ENCODE measurements around the gene HLA-A. TPM values are rescaled to one million over a fixed set of nuclear protein-coding genes. Genes with fewer than 3 reads are reported as not detected.
A peak's percentile ranks its signal among the peaks of the same experiment; 100 is the strongest.

The HLA-A gene
- total and polyA plus RNA-seq, 2 of the 13 experiments (the other 11 are each of a cell fraction or from before 2014, with no cell fraction given), result 345 to 527 TPM

GRCh38 chr6:29927275-29927569, 15.1 kb upstream of the HLA-A start (continued):
- TF ChIP-seq ZNF605 (CRISPR knock-in tag; IDR thresholded peaks at IDR 0.05), result peak; percentile 42; the same call in 1 of the 2 replicates
- no peak for TF ChIP-seq ZNF619 (CRISPR knock-in tag; IDR thresholded peaks at IDR 0.05)
- no peak for TF ChIP-seq CERS6 (CRISPR knock-in tag; IDR thresholded peaks at IDR 0.05)
- TF ChIP-seq TP53 (CRISPR knock-in tag; conservative IDR thresholded peaks at IDR 0.05), result no peak
- TF ChIP-seq ZNF772 (CRISPR knock-in tag; IDR thresholded peaks at IDR 0.05), result 0 out of 2 replicates have a peak, but pooled peaks have one; percentile 1
- TF ChIP-seq, protein P1, sequence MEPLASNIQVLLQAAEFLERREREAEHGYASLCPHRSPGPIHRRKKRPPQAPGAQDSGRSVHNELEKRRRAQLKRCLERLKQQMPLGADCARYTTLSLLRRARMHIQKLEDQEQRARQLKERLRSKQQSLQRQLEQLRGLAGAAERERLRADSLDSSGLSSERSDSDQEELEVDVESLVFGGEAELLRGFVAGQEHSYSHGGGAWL (CRISPR knock-in tag; IDR thresholded peaks at IDR 0.05), result 0 out of 2 replicates have a peak, but pooled peaks have one; percentile 6
- TF ChIP-seq PITX1 (CRISPR knock-in tag; IDR thresholded peaks at IDR 0.05), result 0 out of 2 replicates have a peak, but pooled peaks have one; percentile 33
- 0 out of 2 replicates have a peak, but pooled peaks have one; percentile 34 for TF ChIP-seq HDAC1 (CRISPR knock-in tag; IDR thresholded peaks at IDR 0.05)
- TF ChIP-seq, protein P2, sequence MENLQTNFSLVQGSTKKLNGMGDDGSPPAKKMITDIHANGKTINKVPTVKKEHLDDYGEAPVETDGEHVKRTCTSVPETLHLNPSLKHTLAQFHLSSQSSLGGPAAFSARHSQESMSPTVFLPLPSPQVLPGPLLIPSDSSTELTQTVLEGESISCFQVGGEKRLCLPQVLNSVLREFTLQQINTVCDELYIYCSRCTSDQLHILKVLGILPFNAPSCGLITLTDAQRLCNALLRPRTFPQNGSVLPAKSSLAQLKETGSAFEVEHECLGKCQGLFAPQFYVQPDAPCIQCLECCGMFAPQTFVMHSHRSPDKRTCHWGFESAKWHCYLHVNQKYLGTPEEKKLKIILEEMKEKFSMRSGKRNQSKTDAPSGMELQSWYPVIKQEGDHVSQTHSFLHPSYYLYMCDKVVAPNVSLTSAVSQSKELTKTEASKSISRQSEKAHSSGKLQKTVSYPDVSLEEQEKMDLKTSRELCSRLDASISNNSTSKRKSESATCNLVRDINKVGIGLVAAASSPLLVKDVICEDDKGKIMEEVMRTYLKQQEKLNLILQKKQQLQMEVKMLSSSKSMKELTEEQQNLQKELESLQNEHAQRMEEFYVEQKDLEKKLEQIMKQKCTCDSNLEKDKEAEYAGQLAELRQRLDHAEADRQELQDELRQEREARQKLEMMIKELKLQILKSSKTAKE (CRISPR knock-in tag; IDR thresholded peaks at IDR 0.05; ENCODE audit: borderline replicate concordance), result 0 out of 2 replicates have a peak, but pooled peaks have one; percentile 38
- peak; percentile 66 for TF ChIP-seq POLR2AphosphoS5 (IDR thresholded peaks at IDR 0.05; ENCODE audit: low read depth, low read length)
- TF ChIP-seq, protein P3, sequence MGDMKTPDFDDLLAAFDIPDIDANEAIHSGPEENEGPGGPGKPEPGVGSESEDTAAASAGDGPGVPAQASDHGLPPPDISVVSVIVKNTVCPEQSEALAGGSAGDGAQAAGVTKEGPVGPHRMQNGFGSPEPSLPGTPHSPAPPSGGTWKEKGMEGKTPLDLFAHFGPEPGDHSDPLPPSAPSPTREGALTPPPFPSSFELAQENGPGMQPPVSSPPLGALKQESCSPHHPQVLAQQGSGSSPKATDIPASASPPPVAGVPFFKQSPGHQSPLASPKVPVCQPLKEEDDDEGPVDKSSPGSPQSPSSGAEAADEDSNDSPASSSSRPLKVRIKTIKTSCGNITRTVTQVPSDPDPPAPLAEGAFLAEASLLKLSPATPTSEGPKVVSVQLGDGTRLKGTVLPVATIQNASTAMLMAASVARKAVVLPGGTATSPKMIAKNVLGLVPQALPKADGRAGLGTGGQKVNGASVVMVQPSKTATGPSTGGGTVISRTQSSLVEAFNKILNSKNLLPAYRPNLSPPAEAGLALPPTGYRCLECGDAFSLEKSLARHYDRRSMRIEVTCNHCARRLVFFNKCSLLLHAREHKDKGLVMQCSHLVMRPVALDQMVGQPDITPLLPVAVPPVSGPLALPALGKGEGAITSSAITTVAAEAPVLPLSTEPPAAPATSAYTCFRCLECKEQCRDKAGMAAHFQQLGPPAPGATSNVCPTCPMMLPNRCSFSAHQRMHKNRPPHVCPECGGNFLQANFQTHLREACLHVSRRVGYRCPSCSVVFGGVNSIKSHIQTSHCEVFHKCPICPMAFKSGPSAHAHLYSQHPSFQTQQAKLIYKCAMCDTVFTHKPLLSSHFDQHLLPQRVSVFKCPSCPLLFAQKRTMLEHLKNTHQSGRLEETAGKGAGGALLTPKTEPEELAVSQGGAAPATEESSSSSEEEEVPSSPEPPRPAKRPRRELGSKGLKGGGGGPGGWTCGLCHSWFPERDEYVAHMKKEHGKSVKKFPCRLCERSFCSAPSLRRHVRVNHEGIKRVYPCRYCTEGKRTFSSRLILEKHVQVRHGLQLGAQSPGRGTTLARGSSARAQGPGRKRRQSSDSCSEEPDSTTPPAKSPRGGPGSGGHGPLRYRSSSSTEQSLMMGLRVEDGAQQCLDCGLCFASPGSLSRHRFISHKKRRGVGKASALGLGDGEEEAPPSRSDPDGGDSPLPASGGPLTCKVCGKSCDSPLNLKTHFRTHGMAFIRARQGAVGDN (CRISPR knock-in tag; IDR thresholded peaks at IDR 0.05), result peak; percentile 83
- TF ChIP-seq ZBTB39 (CRISPR knock-in tag; IDR thresholded peaks at IDR 0.05), result no peak
- TF ChIP-seq, protein P4, sequence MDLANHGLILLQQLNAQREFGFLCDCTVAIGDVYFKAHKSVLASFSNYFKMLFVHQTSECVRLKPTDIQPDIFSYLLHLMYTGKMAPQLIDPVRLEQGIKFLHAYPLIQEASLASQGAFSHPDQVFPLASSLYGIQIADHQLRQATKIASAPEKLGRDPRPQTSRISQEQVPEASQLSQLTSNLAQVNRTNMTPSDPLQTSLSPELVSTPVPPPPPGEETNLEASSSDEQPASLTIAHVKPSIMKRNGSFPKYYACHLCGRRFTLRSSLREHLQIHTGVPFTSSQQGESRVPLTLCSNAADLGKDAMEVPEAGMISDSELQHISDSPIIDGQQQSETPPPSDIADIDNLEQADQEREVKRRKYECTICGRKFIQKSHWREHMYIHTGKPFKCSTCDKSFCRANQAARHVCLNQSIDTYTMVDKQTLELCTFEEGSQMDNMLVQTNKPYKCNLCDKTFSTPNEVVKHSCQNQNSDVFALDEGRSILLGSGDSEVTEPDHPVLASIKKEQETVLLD (CRISPR knock-in tag; IDR thresholded peaks at IDR 0.05; ENCODE audit: low read depth), result no peak
- TF ChIP-seq CTCF (CRISPR knock-in tag; IDR thresholded peaks at IDR 0.05), result peak; percentile 19; the same call in 1 of the 2 replicates
- no peak for TF ChIP-seq SATB2 (CRISPR knock-in tag; IDR thresholded peaks at IDR 0.05)

Measured in HepG2 (cell line).